Chondrocyte (in vitro differentiated cells): ENCODE results near the gene F13A1. TPM values are rescaled to one million over a fixed set of nuclear protein-coding genes. Genes with fewer than 3 reads are reported as not detected.

Experiments
- DNase-seq: peaks from one replicate; pipeline ENCODE4 v3.0.0; 2021; ENCODE audit warnings: mixed read lengths, low spot score
- H3K27ac Mint-ChIP-seq: one replicate; pipeline ENCODE4 v1.8.0; 2021; ENCODE audit warnings: mild to moderate bottlenecking, moderate library complexity, mixed read lengths; ENCODE audit not compliant: unreplicated experiment
- H3K27me3 Mint-ChIP-seq: 2 replicates; pipeline ENCODE4 v1.8.0; 2021; ENCODE audit warnings: low read depth, mixed read lengths
- H3K36me3 Mint-ChIP-seq: 2 replicates; pipeline ENCODE4 v1.8.0; 2021; ENCODE audit warnings: low read depth, mixed read lengths
- H3K4me1 Mint-ChIP-seq: 2 replicates; pipeline ENCODE4 v1.8.0; 2021; ENCODE audit warnings: low read depth, mild to moderate bottlenecking, mixed read lengths
- H3K4me3 Mint-ChIP-seq: one replicate; pipeline ENCODE4 v1.8.0; 2021; ENCODE audit warnings: mild to moderate bottlenecking, moderate library complexity, mixed read lengths; ENCODE audit not compliant: unreplicated experiment
- H3K9me3 Mint-ChIP-seq: 2 replicates; pipeline ENCODE4 v1.8.0; 2021; ENCODE audit warnings: low read depth, mixed read lengths
- CTCF ChIP-seq: fragments of 200-600 bp; sonication (generic); IDR thresholded peaks from 2 replicates; pipeline ENCODE4 v1.5.0; 2021; ENCODE audit warnings: antibody characterized with exemption, mild to moderate bottlenecking, moderate library complexity
- total RNA-seq: library from RNA; stranded (reverse); gene quantifications from 3 replicates; pipeline ENCODE4 v1.2.1, GENCODE V29; 2021

Gene F13A1
- total RNA-seq, 1 donor from 2014 or later, result 2.7 TPM

- peaks cover 4% of the 10 kb centered on the region for H3K9me3 Mint-ChIP-seq
- peaks cover 9% of the 10 kb centered on the region for H3K27me3 Mint-ChIP-seq
- H3K27ac Mint-ChIP-seq, result no peak overlapping the region
- DNase-seq, result no peak
- peaks cover 9% of the 10 kb centered on the region for H3K4me1 Mint-ChIP-seq
- TF ChIP-seq CTCF, result no peak
- peaks cover 2% of the 10 kb centered on the region for H3K36me3 Mint-ChIP-seq
- no peak overlapping the region for H3K4me3 Mint-ChIP-seq
Measured at GRCh38 chr6:6246544-6246943, 73.9 kb downstream of the F13A1 start.

GRCh38 chr6:6244624-6245023 lies 75.8 kb downstream of the F13A1 start:
- H3K36me3 Mint-ChIP-seq, result peaks cover 2% of the 10 kb centered on the region
- no peak overlapping the region for H3K27ac Mint-ChIP-seq
- H3K4me1 Mint-ChIP-seq, result peaks cover 7% of the 10 kb centered on the region
- H3K4me3 Mint-ChIP-seq, result no peak overlapping the region
- DNase-seq, result no peak
- peaks cover 4% of the 10 kb centered on the region for H3K9me3 Mint-ChIP-seq
- no peak for TF ChIP-seq CTCF
- peaks cover 6% of the 10 kb centered on the region for H3K27me3 Mint-ChIP-seq

DNA sequence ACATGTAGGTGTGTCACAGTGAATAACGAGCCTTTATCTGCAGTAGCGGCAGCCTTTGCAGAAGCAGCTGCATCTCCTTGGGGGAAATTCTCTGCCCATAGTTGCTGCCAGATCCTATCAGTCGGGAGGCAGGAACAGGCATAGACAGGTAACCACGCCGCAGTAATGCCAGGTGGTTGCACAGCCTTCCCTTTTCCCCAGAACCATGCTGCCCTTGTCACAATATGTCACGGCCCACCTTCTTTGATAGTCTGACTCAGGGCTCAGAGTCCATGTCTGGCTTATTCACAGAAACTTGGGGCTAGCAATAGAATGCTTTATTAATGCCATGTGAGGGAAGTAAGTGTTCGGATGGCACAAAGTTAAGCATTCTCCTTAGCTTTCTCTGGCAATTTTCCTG lies 76.6 kb downstream of the F13A1 start:
- Mint-ChIP-seq H3K36me3 (peaks cover 2% of the 10 kb centered on the region), H3K27ac (no peak overlapping the region), H3K4me3 (no peak overlapping the region), H3K27me3 (peaks cover 6% of the 10 kb centered on the region), H3K9me3 (peaks cover 4% of the 10 kb centered on the region), H3K4me1 (peaks cover 7% of the 10 kb centered on the region)
- no peak for DNase-seq
- no peak for TF ChIP-seq CTCF

GRCh38 chr6:6239598-6240581 lies 80.6 kb downstream of the F13A1 start:
- DNase-seq, result no peak
- Mint-ChIP-seq H3K27me3 (peaks cover 6% of the 10 kb centered on the region), H3K9me3 (peaks cover 8% of the 10 kb centered on the region), H3K36me3 (peaks cover 2% of the 10 kb centered on the region), H3K4me1 (no peaks in the 10 kb centered on the region), H3K27ac (no peak overlapping the region), H3K4me3 (no peak overlapping the region)
- TF ChIP-seq CTCF, result no peak

DNA sequence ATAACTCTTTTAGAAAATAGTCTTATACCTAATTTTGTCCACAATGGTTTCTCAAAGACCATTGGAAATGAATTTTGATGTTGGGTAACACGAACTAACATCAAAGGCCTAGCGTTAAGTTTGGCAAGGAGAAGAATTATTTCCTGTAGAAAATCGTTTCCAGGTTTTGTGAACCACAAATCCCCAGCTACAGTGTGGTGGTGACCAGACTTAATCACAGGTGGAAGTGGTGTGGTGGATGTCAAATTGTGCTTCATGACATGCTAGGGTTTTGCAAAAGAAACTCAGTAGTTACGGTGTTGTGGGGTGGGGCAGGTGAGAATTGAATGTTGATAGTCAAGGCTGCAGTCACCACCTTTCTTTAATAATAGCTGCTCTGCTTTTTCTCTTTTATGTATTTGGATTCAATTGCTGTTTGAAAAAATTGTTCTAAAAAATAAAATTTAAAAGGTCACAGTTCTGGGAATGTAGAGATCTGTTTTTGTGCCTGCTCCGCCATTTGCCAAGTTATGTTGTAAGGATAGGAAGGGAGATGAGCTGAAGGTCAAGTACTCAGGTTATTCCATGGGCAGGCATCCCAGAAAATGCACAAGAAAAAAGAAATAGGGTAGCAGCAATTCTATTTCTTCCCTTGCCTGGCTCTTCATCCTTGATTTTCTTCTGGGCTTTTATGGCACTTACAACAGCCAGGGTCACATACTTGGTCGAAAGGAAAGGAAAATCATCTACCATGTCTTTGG lies 83.6 kb downstream of the F13A1 start:
- no peak for TF ChIP-seq CTCF
- no peaks in the 10 kb centered on the region for H3K36me3 Mint-ChIP-seq
- H3K27ac Mint-ChIP-seq, result no peak overlapping the region
- H3K27me3 Mint-ChIP-seq, result peaks cover 9% of the 10 kb centered on the region
- DNase-seq, result no peak
- H3K9me3 Mint-ChIP-seq, result peaks cover 5% of the 10 kb centered on the region
- no peak overlapping the region for H3K4me3 Mint-ChIP-seq
- no peaks in the 10 kb centered on the region for H3K4me1 Mint-ChIP-seq
